Calu3 (cell line): ENCODE measurements around the gene RNF227. TPM values are rescaled to one million over a fixed set of nuclear protein-coding genes. Genes with fewer than 3 reads are reported as not detected.

Experiments
- total RNA-seq: library from RNA; stranded (reverse); gene quantifications from 2 replicates; pipeline ENCODE4 v1.2.3, GENCODE V29; 2022

RNF227 gene
- total RNA-seq, 1 experiment from 2014 or later, result 2.0 TPM

Other genes starting within 250 kb of the RNF227 start
- gene TP53, start 228.8 kb downstream of the RNF227 start, total RNA-seq, result 98.3 and 119 TPM in 2 replicates
- 10.1 and 12.9 TPM in 2 replicates for gene WRAP53, start 227.8 kb downstream of the RNF227 start, total RNA-seq
- 0.38 and 0.88 TPM in 2 replicates for gene EFNB3, start 211.1 kb downstream of the RNF227 start, total RNA-seq
- gene DNAH2, start 198.5 kb downstream of the RNF227 start, total RNA-seq, result 0.26 and 0.51 TPM in 2 replicates
- gene KDM6B, start 82.1 kb downstream of the RNF227 start, total RNA-seq, result 29.0 and 37.3 TPM in 2 replicates
- gene TMEM88, start 61.2 kb downstream of the RNF227 start, total RNA-seq, result 2.9 and 3.6 TPM in 2 replicates
- gene NAA38, start 58.7 kb downstream of the RNF227 start, total RNA-seq, result 36.3 and 36.6 TPM in 2 replicates
- 8.0 and 8.4 TPM in 2 replicates for gene CYB5D1, start 58.3 kb downstream of the RNF227 start, total RNA-seq
- 108 and 116 TPM in 2 replicates for gene CHD3, start 27.5 kb downstream of the RNF227 start, total RNA-seq
- 4.8 and 5.9 TPM in 2 replicates for gene KCNAB3, start 13.6 kb upstream of the RNF227 start, total RNA-seq
- 87.8 and 106 TPM in 2 replicates for gene TRAPPC1, start 15.7 kb upstream of the RNF227 start, total RNA-seq
- gene CNTROB, start 15.9 kb upstream of the RNF227 start, total RNA-seq, result 21.8 and 28.2 TPM in 2 replicates
- not detected in 2 replicates for gene GUCY2D, start 86.3 kb upstream of the RNF227 start, total RNA-seq
- gene ALOX15B, start 122.8 kb upstream of the RNF227 start, total RNA-seq, result not detected in 2 replicates
- not detected in 2 replicates for gene ALOX12B, start 171.4 kb upstream of the RNF227 start, total RNA-seq
- 0.20 TPM in 1 of 2 replicates, not detected in the other for gene ALOXE3, start 202.2 kb upstream of the RNF227 start, total RNA-seq
- gene HES7, start 207.8 kb upstream of the RNF227 start, total RNA-seq, result 0.28 and 0.69 TPM in 2 replicates
- gene PER1, start 236.1 kb upstream of the RNF227 start, total RNA-seq, result 16.1 and 17.0 TPM in 2 replicates
- 18.1 and 22.1 TPM in 2 replicates for gene VAMP2, start 246.7 kb upstream of the RNF227 start, total RNA-seq